GM12872 (cell line): ENCODE measurements around the gene WWC1.

Experiments
- TF ChIP-seq, protein P1 (sequence below): IDR thresholded peaks from 3 replicates; pipeline ENCODE4 v1.5.1; 2011; ENCODE audit warnings: low read depth, mild to moderate bottlenecking, low read length, moderate library complexity; ENCODE audit not compliant: insufficient read depth

The WWC1 gene

DNA sequence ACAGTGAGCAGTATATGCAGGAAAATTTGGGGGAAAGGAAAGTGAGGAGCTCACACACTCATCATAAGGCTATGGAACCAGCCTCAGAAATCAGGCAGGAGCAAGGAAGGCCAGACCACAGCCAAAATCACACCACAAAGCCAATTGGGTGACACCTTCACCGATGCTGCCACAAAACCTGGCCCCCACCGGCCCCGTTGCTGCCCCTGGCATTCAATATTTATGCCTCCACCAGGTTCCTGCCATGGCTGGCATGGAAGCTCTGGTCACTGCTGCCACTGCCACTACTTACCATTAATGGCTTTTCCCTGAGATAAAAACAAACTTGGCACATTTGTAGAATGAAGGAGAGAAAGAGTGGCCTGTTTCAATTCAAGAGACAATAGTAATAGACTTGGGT, 166.1 kb downstream of the WWC1 start:
- TF ChIP-seq, protein P1, sequence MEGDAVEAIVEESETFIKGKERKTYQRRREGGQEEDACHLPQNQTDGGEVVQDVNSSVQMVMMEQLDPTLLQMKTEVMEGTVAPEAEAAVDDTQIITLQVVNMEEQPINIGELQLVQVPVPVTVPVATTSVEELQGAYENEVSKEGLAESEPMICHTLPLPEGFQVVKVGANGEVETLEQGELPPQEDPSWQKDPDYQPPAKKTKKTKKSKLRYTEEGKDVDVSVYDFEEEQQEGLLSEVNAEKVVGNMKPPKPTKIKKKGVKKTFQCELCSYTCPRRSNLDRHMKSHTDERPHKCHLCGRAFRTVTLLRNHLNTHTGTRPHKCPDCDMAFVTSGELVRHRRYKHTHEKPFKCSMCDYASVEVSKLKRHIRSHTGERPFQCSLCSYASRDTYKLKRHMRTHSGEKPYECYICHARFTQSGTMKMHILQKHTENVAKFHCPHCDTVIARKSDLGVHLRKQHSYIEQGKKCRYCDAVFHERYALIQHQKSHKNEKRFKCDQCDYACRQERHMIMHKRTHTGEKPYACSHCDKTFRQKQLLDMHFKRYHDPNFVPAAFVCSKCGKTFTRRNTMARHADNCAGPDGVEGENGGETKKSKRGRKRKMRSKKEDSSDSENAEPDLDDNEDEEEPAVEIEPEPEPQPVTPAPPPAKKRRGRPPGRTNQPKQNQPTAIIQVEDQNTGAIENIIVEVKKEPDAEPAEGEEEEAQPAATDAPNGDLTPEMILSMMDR: no peak

DNA sequence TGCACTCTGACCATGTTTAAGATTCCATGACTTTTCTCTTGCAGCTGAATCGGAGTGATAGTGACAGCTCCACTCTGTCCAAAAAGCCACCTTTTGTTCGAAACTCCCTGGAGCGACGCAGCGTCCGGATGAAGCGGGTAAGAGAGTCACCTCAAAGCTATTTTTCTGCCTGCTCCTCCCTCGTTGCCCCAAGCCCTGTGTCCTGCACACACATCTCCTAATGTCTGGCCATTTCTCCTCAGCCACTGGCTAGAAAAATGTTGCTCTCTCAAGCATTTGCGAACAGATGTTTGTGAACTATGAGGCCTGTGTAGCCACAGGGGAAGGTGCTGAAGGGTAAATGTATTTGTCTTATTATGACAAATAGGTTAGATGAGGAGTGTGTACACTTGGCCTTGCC, 169.2 kb downstream of the WWC1 start:
- TF ChIP-seq, protein P1: no peak

DNA sequence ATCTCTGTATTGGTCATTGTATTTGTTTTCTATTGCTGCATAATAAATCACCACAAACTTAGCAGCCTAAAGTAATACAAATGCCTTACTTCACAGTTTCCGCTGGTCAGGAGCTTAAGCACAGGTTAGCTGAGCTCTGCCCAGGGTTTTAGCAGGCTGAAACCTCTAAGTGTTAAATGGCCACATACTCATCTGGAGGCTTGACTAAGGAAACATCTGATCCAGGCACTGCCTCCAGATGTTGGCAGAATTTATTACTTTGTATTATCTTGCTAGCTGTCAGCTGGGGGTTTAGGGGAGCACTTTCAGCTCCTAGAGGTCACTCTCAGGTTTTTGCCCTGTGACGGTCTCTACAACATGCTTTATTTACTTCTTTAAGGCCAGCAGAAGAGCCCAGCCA, 171.6 kb downstream of the WWC1 start:
- TF ChIP-seq, protein P1: no peak

DNA sequence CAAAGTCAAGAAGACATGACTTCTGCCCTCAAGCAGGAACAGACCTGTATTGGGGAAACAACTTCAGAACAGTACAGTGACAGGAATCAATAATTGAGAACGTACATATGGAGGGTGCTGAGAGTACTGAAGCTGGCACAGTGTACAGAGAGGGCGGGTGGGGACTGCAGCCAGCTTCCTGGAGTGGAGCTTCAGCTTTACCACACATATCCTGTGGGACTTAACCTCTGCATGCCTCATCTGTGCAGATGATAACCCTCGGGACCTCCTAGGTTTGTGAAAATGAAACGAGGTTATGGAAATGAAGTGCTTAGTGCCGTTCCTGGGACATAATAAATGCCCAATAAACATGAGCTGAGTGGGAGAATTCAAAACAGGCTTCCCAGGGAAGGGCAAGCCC, 172.8 kb downstream of the WWC1 start:
- TF ChIP-seq, protein P1: no peak

DNA sequence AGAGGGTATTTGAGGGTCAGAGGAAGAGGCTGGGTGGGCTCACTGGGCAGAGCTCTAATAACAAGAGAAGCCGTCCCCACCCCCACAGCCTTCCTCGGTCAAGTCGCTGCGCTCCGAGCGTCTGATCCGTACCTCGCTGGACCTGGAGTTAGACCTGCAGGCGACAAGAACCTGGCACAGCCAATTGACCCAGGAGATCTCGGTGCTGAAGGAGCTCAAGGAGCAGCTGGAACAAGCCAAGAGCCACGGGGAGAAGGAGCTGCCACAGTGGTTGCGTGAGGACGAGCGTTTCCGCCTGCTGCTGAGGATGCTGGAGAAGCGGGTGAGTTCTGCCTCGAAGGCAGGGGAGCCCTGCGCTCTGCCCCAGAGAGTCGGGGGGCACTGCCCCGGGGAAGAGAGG, 173.2 kb downstream of the WWC1 start:
- TF ChIP-seq, protein P1: no peak

DNA sequence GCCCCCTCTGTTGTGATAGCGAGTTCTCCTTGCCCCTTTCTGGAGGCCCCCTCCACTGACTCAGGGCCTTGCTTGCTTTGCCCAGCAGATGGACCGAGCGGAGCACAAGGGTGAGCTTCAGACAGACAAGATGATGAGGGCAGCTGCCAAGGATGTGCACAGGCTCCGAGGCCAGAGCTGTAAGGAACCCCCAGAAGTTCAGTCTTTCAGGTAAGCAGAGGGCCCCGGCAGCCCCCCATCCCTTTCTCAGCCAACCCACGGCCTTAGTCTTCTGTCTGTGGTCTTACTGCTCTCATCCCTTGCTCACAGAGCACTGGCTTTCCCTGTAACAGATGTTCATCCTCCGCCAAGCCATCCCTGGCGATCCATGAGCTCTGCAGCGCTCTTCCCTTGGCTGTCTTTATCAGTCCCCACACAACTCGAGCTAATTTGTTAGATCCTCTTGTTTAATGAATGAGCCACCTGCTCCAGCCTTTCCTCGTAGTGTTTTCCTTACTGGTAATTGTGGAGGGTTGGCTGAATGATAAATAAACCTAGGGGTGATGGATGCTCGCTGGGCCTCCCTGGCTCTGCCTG, 176.4 kb downstream of the WWC1 start:
- TF ChIP-seq, protein P1: no peak

DNA sequence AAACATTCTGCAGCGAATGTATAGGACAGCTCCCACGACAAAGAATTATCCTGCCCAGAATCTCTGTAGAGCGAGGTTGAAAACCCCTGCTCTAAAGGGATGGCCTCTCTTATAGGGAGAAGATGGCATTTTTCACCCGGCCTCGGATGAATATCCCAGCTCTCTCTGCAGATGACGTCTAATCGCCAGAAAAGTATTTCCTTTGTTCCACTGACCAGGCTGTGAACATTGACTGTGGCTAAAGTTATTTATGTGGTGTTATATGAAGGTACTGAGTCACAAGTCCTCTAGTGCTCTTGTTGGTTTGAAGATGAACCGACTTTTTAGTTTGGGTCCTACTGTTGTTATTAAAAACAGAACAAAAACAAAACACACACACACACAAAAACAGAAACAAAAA, 177.4 kb downstream of the WWC1 start:
- TF ChIP-seq, protein P1: no peak
